NCI-H526 (cell line): ENCODE results near the gene PPP2R2B.

Source experiments
- DNase-seq, 2 experiments: peaks; one replicate each; lab custom pipeline; 2025; lab: John Stamatoyannopoulos, UW

PPP2R2B gene

DNA sequence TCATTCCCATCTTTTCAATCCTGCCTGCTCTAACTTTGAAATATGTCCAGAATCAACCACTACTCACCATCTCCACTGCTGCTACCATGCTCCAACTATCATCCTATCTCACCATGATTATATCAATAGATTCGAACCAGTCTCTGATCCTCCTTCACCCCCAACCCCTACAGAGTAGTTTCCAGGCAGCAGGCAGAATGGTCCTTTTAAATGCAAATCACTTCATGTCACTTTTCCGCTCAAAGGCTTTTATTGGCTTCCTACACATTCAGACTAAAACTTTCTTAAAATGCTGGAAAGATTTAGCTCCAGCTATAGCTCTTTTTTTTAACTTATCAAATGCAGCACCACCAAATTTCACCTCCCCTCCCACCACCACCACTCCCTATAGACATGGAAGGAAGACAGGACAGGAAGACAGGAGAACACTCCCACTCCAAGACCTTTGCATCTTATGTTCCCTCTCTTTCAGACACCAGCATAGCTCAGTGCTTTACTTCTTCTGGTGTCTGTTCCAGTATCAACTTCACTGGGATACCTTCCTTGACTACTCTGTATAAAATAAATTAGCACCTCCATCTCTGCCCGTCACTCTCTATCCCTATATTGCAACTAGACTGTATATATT lies 9.9 kb upstream of the PPP2R2B start:
- no peak for DNase-seq

DNA sequence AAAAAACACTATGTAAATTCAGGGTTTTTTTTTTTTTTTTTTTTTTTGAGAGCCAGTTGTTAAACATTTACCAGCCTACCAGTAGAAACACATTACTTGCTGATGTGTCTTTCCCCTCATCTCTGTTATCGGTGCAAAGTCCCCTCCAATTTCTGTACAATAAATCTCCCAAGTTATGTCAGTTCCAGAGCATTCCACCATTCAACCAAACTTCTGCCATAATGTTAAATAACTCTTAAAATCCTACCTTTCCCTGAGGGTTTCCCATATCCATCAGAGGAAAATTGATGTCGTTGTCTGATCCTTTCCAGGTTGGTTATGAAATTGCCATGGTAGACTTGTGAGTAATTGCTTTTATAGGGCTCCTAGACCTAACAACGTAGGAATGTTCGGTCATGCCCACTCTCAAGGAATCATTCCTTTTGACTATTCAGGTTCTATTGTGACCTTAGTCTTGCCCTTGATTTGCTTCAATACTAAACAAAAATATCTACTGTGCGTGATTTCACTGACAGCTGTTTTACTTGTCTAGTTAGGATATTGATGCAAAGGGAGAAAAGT lies 5.6 kb upstream of the PPP2R2B start:
- no peak for DNase-seq

DNA sequence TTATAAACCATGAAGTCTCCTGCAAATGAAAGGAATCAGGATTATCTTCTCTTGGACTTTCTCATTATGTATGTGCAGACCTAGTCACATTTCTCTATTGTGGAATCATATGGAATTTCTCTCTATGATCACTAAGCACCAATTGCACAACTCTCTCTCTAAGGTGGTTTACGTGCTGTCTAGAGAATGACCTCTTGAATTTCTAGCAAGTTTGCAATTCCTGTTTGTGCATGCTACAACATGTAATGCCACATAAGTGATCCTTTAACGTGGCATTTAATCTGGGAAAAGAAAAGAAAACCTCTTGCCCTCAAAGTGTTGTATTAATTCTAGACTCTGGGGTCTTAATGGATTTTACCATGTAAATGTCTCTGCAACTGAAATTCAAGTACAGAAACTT lies 5.0 kb upstream of the PPP2R2B start:
- DNase-seq: no peak

DNA sequence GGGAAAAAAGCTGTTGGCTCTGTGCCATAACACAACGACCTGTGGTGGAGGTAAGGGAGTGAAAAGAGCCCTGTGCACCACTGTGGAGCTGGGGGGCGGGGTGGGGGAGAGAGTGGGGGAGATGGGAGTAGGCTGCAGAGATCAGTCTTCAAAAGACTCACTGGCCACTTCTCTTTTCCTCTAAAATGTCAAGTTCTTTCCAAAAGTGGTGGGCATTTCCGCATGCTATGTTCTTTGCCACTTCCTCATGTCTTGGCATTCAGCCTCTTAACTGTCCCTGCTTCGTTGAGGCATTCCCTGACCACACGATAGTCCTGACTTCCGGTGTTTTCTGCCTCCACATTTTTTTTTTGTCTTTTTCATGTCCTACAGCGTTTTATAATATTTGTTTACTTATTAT lies 2.4 kb upstream of the PPP2R2B start:
- no peak for DNase-seq

DNA sequence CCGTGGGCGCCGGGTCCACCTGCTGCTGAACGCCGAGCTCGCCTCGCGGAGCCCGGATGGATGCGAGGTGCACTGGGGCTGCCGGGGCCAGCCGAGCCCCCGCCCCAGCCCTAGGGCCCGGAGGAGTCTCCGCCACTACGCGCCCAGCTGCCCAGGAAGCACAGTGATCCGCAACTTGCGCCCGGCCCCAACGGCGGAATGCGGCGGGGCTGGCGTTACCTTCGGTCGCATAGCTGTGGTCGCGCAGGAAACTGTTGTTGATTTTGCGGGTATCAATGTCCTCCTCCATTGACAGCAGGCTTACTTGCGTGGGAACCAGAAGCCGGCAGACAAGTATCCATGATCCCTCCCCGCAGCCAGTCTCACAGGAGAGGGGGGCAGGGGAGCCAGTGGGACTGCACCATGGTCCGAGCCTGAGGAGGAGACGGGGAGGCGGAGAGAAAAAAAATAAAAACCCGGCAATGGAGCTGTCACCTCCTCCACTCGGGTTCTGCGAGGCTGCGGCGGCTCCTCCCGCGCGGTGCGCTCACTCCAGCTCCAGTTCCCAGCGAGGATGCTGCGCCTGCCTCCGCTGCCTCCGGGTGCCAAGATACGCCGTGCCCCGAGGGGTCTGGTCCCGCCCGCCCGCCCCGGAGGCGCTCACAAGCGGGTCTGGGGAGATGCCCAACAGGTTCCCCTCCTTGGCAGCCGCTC lies 628 bp downstream of the PPP2R2B start:
- peak in 1 of 2 experiments; percentile 6 for DNase-seq

DNA sequence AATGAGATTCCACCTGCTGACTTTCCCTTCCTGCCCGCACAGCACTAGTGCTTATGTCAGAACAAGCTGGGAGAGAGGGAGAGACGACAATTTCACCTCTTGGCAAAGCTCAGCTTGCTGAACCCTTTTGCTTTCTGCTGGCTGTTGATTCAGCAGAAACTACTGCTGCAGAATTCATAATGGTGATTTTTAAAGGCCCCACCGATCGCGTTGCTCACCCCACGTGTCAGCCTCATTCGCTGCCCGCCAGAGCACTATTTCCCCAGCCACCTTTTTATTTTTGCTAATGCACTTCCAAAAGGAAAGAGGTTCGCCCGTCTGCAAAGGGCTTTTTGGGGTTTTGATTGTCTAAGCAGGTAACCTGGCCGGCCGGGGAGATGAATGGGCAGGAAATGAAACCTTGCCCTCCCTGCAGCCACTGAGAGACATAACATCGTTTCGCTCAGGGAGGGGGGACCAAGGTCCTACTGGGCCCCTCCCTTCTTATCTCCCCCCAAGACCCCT lies 1.3 kb downstream of the PPP2R2B start:
- no peak for DNase-seq

DNA sequence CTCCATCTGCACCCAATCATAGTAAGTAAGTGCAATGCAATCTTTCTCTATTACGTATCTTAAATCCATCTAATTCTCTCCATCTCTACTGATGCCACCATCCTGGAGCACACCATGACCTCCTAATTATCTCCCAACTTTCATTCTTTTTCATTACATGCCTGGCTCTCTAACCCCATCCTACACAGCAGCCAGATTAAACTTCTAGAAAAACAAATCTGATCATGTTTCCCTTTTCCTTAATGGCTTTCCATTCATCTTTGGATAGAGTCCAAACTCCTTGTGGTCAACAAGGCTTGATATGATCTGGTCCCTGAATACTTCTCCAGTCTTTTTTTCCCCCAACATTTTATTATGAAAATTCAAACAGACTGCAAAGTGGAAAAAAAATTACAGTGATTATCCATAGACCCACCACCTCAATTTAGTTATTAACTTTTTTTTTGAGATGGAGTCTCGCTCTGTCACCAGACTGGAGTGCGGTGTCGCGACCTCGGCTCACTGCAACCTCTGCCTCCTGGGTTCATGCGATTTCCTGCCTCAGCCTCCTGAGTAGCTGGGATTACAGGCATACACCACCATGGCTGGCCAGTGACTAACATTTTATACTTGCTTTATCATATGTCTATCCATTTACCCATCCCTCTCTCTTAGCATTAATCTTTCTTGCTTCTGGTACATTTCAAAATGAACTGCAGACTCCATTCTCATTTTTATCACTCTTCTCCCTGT lies 5.2 kb downstream of the PPP2R2B start:
- no peak for DNase-seq

DNA sequence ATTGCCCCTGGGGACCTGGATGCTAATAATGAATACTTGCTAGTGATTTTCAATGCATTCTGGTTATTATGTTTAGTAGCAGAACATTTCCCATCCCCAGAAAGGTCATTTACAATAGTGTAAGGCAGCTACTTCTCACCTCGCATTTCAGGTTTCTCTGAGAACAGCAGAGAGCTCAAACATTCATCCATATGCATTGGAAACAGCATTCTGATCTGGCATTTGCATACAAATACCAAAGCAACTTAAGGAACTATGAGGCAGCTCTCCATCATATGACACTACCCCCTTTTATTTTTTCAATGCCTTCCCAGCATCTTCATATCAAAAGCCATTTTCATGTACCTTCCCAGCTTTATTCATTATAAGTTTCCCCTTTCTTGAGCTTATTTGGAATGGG lies 6.4 kb downstream of the PPP2R2B start:
- DNase-seq: no peak

DNA sequence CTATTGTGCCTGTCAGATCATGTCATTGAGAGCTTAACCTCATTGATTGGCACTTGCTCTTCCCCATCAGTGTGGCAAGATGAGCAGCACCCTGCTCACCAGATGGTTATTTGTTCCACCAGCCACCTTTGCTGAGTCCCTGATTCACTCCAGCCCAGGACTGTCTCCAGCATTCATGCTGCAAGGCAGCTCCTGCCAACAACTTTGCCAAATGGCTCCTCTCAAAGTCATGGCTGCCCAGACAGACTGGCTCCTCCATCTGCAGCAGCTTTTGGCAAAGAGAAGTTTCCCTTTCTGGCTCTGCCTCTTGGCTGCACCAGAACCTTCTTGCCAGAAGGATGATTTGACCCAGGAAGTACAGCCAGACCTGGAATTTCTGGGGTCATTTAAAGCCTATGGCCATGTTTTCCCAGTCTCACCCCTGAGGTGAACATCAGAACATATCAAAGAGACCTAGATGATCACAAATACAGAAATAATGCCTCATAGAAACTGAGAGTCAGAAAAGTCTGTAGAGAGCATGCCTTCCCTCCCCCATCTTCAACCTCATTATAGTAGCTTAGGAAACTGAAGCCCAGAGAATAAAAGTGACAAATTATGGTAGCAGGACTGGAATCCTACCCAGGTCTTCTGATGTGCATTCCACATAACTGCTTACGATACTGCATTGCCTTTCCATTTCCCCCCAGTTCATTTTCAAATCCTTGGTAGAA lies 10.4 kb downstream of the PPP2R2B start:
- DNase-seq: no peak

DNA sequence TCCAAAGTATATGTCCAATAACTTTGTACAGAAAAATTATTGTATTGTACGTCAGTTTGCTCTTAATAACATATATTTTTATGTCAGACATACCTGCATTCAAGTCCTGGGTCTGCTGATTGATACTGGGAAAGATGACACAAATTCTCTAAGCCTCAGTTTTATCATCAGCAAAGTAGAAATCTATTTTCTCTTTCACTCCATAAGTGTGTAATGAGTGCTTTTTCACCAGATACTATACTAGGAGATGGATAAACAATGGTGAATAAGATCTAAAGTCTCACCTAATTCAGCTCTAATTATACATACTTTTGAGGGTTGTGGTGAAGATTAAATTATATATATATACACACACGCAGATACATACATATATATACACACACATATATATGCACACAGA lies 12.3 kb downstream of the PPP2R2B start:
- no peak for DNase-seq

DNA sequence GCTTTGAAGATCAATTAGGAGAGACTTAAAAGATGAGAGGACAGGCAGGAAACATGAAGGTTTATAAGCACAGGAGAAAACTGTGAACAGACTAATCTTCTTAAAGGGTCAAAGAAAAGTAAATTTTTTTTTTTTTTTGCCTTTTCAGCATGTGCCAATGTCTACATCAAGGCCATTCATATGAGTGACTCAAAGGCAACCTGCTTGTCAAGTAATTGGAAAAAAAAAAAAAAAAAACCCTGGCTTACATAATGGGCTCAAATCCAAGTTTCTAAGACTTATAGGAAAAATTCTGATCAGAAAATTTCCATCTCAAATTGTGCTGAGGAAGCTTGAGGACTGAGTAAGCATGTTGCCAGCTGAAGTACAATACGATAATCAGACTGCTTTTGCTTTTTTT lies 15.9 kb downstream of the PPP2R2B start:
- no peak for DNase-seq

DNA sequence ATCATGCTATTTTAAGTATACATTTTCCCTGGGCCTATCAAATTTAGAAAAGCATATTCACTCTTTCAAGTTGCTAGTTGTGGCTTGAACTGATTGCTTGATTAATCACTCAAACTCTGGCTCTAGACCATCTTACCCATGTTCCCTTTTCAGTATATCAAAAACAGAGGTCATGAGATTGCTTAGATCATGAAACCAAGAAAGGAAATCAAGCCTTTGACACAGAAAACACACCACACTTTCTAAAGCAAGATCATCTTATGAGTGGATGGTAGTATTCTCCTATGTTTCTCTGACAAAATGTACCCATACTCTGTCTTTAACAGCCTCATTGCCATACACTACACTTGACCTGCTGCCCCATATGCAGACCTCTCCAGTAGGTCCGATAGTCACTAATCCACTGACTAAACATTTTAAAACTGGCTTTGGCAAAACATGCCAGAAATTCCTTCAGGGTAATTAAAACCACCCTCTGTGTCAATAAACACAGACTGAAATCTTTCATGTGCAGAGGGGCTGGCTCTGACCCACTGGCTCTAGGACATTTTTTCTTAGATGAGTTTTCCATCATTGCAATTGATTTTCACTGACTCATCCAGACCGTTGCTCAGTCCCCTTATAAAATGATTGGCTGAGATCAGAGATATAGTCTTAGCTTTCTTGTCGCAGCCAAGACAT lies 18.2 kb downstream of the PPP2R2B start:
- no peak for DNase-seq

DNA sequence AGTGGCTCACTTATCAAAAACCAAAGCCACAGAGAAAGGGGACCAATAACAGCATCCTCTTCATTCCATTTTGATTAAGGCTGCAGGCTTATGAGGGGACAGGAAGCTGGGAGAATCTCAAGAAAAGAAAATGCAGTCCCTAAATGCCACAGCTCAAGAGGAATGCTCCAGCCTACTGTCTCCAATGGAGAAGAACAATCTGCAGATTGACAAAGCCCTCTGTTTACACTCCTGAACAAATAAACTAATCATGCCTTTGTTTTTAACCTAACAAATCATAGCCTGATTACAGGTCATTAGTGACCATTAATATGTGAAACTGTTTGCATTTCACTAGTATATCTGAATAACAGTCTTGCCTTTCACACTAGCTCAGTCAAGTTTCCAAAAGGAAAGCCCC lies 26.5 kb downstream of the PPP2R2B start:
- DNase-seq: no peak

DNA sequence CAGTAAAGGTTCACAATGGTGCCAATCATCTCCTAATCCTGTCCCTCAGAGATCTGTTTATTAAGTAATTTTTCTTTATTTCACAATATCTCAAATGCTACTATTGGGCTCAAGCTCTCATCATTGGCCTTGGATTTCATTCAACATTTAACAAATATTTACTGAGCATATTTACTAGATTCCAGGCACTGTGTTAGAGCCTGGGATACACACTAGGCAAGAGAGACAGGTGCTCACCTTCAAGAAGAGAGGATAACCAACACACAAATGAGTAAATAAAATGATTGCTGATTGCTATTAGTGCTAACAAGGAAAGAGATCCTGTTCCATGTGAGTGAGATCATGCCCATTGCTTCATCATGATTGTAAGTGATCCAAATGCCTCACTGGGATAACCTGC lies 27.4 kb downstream of the PPP2R2B start:
- DNase-seq: no peak

DNA sequence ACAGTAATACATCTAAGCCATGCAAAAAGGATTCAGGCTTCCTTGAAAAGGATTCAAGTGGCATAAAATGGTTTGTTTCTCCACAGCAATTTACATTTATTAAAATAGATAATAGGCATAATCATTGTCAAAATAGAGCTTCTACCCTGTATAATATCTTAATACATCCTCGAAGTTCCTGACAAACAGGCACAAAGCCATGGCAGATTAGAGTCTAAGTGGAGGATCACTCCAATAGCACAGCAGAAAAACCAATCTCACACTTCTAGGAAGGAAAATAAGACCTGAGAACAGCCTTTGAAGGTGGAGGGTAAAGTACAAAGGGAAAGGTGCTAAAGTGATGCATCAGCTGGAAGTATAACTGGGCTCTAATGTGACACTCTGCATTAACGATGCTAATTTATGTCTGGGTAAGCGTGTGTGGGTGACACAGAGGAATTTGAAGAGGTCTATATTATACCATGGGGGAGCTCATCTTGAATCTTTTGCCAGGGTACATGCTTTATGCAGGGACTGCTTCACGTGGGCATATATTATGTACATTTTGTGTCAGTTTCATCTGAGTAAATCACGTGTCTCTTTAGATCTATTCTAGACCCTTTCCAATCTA lies 28.8 kb downstream of the PPP2R2B start:
- DNase-seq: no peak

DNA sequence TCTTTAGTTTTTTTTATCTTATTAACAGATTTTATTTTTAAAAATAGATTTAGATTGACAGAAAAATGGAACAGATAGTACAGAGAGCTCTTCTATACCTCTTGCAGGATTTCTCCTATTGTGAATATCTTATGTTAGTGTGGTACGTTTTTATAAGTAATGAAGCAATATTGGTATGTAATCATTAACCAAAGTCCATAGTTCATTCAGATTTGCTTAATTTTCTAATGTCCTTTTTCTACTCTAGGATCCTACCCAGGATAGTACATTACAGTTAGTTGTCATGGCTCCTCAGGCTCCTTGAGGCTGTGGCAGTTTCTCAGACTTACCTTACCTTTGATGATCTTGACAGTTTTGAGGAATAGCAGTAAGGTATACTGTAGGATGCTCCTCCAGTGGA lies 30.4 kb downstream of the PPP2R2B start:
- no peak for DNase-seq

DNA sequence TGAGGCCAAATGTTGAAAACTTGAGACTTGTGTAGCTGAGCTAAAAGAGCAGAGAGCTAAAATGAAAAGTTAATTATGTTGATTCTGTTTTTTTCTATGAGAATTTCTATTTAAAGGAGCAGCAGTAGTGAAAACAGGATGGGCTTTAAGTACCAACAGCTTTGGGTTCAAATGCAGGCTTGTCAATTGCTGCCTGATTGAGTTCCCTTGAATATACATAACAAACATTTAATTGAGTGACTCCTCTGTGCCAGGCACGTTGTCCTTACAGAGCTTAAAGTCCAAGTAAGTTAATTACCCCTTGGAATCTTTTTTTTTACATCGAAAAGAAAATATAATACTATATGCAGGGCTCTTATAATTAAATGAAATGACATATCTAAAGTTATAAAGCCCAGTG lies 38.5 kb downstream of the PPP2R2B start:
- DNase-seq: no peak

DNA sequence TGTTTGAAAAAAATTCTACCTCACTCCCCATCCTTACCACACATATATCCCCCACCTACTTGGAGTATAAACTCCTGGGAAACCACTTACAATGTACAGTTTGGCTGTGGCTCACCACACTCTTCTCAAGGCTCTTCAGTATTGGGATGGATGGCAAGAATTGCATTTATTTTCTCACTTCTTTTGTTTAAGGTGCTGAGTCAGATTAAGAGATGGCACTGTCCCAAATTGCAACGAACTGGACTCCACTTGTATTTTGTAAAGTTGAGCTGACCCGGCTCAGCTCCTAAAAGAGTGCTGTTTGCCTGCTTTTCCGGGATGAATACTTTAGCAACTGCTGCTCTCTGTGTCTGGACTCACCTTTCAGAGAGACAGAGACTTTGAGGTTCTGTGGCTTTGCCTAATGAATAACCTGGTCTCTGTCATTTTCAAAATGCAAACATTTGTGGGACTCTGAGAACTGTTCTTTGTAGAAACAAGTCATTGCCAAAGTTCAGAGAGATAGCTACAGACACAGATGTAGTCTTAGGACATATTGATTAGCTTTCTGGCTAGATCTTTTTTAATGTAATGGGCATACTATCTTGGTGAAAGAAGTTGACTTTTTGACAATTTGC lies 42.2 kb downstream of the PPP2R2B start:
- no peak for DNase-seq

DNA sequence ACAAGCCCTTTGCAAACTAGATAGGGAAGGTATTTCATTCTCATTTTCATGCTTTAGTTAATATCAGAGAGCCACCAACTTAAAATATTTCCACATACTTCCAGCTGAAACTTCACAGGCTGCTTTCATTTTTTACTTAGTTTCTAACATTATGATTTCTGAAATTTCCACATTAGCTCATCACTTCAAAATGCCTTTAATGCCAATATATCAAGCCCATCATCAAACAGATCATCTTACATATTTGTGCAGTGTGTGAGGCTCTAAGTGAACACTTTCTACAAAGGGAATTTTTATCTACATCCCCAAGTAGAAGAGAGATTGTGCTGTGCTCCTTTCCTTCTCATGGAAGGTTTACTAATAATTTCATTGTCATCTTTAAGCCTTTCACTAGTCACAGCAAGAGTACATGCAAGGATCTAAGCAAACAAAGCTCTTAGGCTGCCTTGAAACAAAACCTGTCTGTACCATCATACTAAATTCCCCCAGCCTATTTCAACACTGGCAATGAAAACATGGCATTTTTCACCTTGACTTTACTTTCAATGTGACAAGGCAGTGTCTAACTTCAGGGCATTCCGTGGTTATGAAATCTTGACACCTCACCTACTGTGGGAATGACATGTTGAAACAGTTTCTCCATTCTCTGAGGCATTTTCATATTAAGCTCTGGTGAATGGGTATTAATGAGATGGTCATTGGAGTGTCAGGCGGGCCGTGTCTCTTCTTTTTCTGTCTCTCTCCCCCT lies 45.4 kb downstream of the PPP2R2B start:
- no peak for DNase-seq

DNA sequence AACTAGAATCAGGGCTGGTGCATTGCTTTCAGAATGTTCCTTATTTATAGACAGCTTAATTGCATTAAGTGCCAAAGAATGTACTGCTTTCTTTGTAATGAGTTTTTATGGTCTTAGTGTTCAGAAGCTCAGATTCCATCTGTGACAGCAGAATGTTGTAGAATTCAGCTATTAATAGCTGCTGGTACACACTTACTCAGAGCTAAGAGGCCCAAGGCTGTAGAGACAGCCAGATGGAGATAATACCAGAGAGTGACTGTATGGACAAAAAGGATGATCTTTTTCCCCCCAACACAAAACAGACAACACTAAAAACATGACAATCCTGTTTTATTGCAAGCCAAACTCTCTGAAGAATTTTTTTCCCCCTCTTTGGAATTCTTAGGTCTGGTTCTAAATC lies 50.2 kb downstream of the PPP2R2B start:
- DNase-seq: no peak
